OCI-LY7 (cell line): ENCODE results near the gene RFK.
"Not testable (repeated sequence)": the region's sequence is repeated elsewhere in the genome, so short reads cannot be mapped to it uniquely, and the experiment has no call there.

ENCODE experiments used
- EZH2phosphoT487 ChIP-seq: fragments of 200-600 bp; sonication (generic); IDR thresholded peaks from 2 replicates; pipeline ENCODE4 v1.6.1; 2018; ENCODE audit warnings: low read depth, borderline replicate concordance, mild to moderate bottlenecking, mixed run types, antibody characterized with exemption, low read length, moderate library complexity, mixed read lengths
- TF ChIP-seq, protein P1 (sequence below): fragments of 200-600 bp; sonication (generic); conservative IDR thresholded peaks from 2 replicates; pipeline ENCODE4 v1.5.1; 2014; ENCODE audit warnings: mild to moderate bottlenecking, antibody characterized with exemption, low read length, moderate library complexity, mixed read lengths

DNA sequence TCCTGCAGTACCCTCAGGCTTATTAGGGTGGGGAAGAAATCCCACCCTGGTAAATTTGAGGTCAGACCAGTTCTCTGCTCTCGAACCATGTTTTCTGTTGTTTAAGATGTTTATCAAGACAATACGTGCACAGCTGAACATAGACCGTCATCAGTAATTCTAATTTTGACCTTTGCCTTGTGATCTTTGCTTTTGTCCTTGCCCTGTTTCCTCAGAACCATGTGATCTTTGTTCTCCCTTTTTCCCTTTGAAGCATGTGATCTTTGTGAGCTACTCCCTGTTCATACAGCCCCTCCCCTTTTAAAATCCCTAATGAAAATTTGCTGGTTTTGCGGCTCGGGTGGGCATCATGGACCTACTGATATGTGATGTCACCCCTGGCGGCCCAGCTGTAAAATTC lies 40.7 kb upstream of the RFK start:
- TF ChIP-seq, protein P1, sequence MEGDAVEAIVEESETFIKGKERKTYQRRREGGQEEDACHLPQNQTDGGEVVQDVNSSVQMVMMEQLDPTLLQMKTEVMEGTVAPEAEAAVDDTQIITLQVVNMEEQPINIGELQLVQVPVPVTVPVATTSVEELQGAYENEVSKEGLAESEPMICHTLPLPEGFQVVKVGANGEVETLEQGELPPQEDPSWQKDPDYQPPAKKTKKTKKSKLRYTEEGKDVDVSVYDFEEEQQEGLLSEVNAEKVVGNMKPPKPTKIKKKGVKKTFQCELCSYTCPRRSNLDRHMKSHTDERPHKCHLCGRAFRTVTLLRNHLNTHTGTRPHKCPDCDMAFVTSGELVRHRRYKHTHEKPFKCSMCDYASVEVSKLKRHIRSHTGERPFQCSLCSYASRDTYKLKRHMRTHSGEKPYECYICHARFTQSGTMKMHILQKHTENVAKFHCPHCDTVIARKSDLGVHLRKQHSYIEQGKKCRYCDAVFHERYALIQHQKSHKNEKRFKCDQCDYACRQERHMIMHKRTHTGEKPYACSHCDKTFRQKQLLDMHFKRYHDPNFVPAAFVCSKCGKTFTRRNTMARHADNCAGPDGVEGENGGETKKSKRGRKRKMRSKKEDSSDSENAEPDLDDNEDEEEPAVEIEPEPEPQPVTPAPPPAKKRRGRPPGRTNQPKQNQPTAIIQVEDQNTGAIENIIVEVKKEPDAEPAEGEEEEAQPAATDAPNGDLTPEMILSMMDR: not testable (repeated sequence)
- TF ChIP-seq EZH2phosphoT487: not testable (repeated sequence)
